Kidney epithelial cell (primary cell): ENCODE data around the gene TMEM108. TPM values are rescaled to one million over a fixed set of nuclear protein-coding genes. Genes with fewer than 3 reads are reported as not detected.

Source experiments
- DNase-seq: peaks from one replicate; pipeline ENCODE4 v3.0.0-alpha.2; 2010; ENCODE audit warnings: low read depth
- H3K27me3 ChIP-seq: 2 replicates; pipeline ENCODE4 v1.6.0; 2011; ENCODE audit warnings: low read length; ENCODE audit not compliant: control insufficient read depth, insufficient read depth
- H3K36me3 ChIP-seq: 2 replicates; pipeline ENCODE4 v1.5.1; 2011; ENCODE audit warnings: low read length; ENCODE audit not compliant: control insufficient read depth, insufficient read depth
- H3K4me3 ChIP-seq: 2 replicates; pipeline ENCODE4 v1.5.1; 2011; ENCODE audit warnings: low read depth, mild to moderate bottlenecking, control low read depth, low read length
- CTCF ChIP-seq: IDR thresholded peaks from 2 replicates; pipeline ENCODE4 v1.5.1; 2011; ENCODE audit warnings: mild to moderate bottlenecking, moderate library complexity, low read length, control low read depth, inconsistent platforms; ENCODE audit not compliant: insufficient read depth, poor library complexity, severe bottlenecking
- total RNA-seq: library from RNA; depleted of rRNA; stranded (reverse); fragments of >200 nt; gene quantifications from 2 replicates; pipeline ENCODE4 v1.2.3, GENCODE V29; 2015

TMEM108 gene
- total RNA-seq, 1 donor from 2014 or later: 4.4 TPM

GRCh38 chr3:133412183-133413132 lies 374.3 kb downstream of the TMEM108 start:
- H3K4me3 ChIP-seq: no peak overlapping the region
- no peak for DNase-seq
- no peaks in the 10 kb centered on the region for H3K36me3 ChIP-seq
- no peak for TF ChIP-seq CTCF
- H3K27me3 ChIP-seq: peaks cover 5% of the 10 kb centered on the region

GRCh38 chr3:133413161-133414020 lies 375.2 kb downstream of the TMEM108 start:
- no peaks in the 10 kb centered on the region for H3K36me3 ChIP-seq
- TF ChIP-seq CTCF: no peak
- H3K4me3 ChIP-seq: no peak overlapping the region
- peaks cover 5% of the 10 kb centered on the region for H3K27me3 ChIP-seq
- no peak for DNase-seq

GRCh38 chr3:133414021-133414392 lies 375.8 kb downstream of the TMEM108 start:
- no peak overlapping the region for H3K4me3 ChIP-seq
- no peaks in the 10 kb centered on the region for H3K36me3 ChIP-seq
- H3K27me3 ChIP-seq: peaks cover 5% of the 10 kb centered on the region
- DNase-seq: no peak
- TF ChIP-seq CTCF: no peak

GRCh38 chr3:133418361-133418760 lies 380.2 kb downstream of the TMEM108 start:
- Histone ChIP-seq H3K4me3 (no peak overlapping the region), H3K36me3 (no peaks in the 10 kb centered on the region), H3K27me3 (no peaks in the 10 kb centered on the region)
- no peak for TF ChIP-seq CTCF
- DNase-seq: no peak

- Histone ChIP-seq H3K27me3 (no peaks in the 10 kb centered on the region), H3K4me3 (no peak overlapping the region), H3K36me3 (no peaks in the 10 kb centered on the region)
- no peak for DNase-seq
- TF ChIP-seq CTCF: no peak
These were observed 381.1 kb downstream of the TMEM108 start for GRCh38 chr3:133419151-133419909.
